ENCODE measurements around the gene DHCR7.

The DHCR7 gene

GRCh38 chr11:71490044-71490730 is 42.0 kb upstream of the DHCR7 start:
- TF ChIP-seq CTCF (conservative IDR thresholded peaks at IDR 0.05; ENCODE audit: low read depth): no peak
- DNase-seq (ENCODE audit: low spot score): no peak
- CTCF ChIA-PET: no interaction called here
- POLR2A ChIA-PET (ENCODE audit: low non-redundant PET): no interaction called here
- H3K27ac ChIP-seq: no peak overlapping the region

- CTCF ChIA-PET: interaction anchor here (0.6 kb wide), 1 partner anchor 50 kb away, joined by 4 read pairs; no protein-coding TSS in a partner anchor
- no peak for TF ChIP-seq CTCF (conservative IDR thresholded peaks at IDR 0.05; ENCODE audit: low read depth)
- POLR2A ChIA-PET (ENCODE audit: low non-redundant PET): no interaction called here
Measured at GRCh38 chr11:71489311-71490043, 41.3 kb upstream of the DHCR7 start.

GRCh38 chr11:71488681-71489270 is 40.6 kb upstream of the DHCR7 start:
- no peak for DNase-seq (ENCODE audit: low spot score)
- 0 out of 2 replicates have a peak overlapping the region, but pooled peaks have one; percentile 10 for H3K27ac ChIP-seq
- ChIA-PET CTCF (interaction anchor here (0.5 kb wide), 1 partner anchor 26 kb away, joined by 4 read pairs; no protein-coding TSS in a partner anchor), POLR2A (ENCODE audit: low non-redundant PET) (no interaction called here)
- no peak for TF ChIP-seq CTCF (conservative IDR thresholded peaks at IDR 0.05; ENCODE audit: low read depth)

More at GRCh38 chr11:71489311-71490043, 41.3 kb upstream of the DHCR7 start:
- peak; percentile 11 for DNase-seq (ENCODE audit: low spot score)
- no peak overlapping the region for H3K27ac ChIP-seq

- H3K27ac ChIP-seq: no peak overlapping the region
- no peak for DNase-seq (ENCODE audit: low spot score)
- ChIA-PET POLR2A (ENCODE audit: low non-redundant PET) (no interaction called here), CTCF (no interaction called here)
- TF ChIP-seq CTCF (conservative IDR thresholded peaks at IDR 0.05; ENCODE audit: low read depth): no peak
Measured at GRCh38 chr11:71486320-71486719, 38.1 kb upstream of the DHCR7 start.

GRCh38 chr11:71485466-71485865 is 37.3 kb upstream of the DHCR7 start:
- ChIA-PET POLR2A (ENCODE audit: low non-redundant PET) (interaction anchor here (0.7 kb wide), 1 partner anchor 12 kb away, joined by 3 read pairs; no protein-coding TSS in a partner anchor), CTCF (no interaction called here)
- DNase-seq (ENCODE audit: low spot score): no peak
- no peak for TF ChIP-seq CTCF (conservative IDR thresholded peaks at IDR 0.05; ENCODE audit: low read depth)
- no peak overlapping the region for H3K27ac ChIP-seq

GRCh38 chr11:71485063-71485399 is 36.8 kb upstream of the DHCR7 start:
- TF ChIP-seq CTCF (conservative IDR thresholded peaks at IDR 0.05; ENCODE audit: low read depth): no peak
- ChIA-PET CTCF (no interaction called here), POLR2A (ENCODE audit: low non-redundant PET) (interaction anchor here (0.6 kb wide), 1 partner anchor 13 kb away, joined by 3 read pairs; no protein-coding TSS in a partner anchor)
- no peak for DNase-seq (ENCODE audit: low spot score)
- H3K27ac ChIP-seq: no peak overlapping the region
